Nephron (organoid): ENCODE results near the gene SLC12A3.
A peak's percentile ranks its signal among the peaks of the same experiment; 100 is the strongest.
"Not testable (repeated sequence)": the region's sequence is repeated elsewhere in the genome, so short reads cannot be mapped to it uniquely, and the experiment has no call there.

Experiments used
- H3K27ac Mint-ChIP-seq, 3 experiments: 2 replicates each; pipeline ENCODE4 v1.8.0; 2020; ENCODE audit warnings: mixed read lengths in 3 of 3, mild to moderate bottlenecking in 2 of 3, moderate library complexity in 1 of 3
- H3K27me3 Mint-ChIP-seq: 2 replicates; pipeline ENCODE4 v1.8.0; 2021; ENCODE audit warnings: low read depth, mild to moderate bottlenecking, moderate library complexity, mixed read lengths
- H3K36me3 Mint-ChIP-seq: 2 replicates; pipeline ENCODE4 v1.8.0; 2020; ENCODE audit warnings: low read depth, mixed read lengths
- H3K4me1 Mint-ChIP-seq: 2 replicates; pipeline ENCODE4 v1.8.0; 2020; ENCODE audit warnings: mixed read lengths
- H3K4me3 Mint-ChIP-seq, 3 experiments: 2 replicates each; pipeline ENCODE4 v1.8.0; 2020; ENCODE audit warnings: mild to moderate bottlenecking in 3 of 3, mixed read lengths in 3 of 3, moderate library complexity in 2 of 3
- H3K9me3 Mint-ChIP-seq: 2 replicates; pipeline ENCODE4 v1.8.0; 2020; ENCODE audit warnings: mixed read lengths
- CTCF ChIP-seq, 3 experiments: fragments of 200-600 bp; sonication (generic); IDR thresholded peaks; one replicate each; pipeline ENCODE4 v1.5.0; 2021; ENCODE audit warnings: antibody characterized with exemption in 3 of 3; ENCODE audit not compliant: unreplicated experiment in 3 of 3

The SLC12A3 gene

GRCh38 chr16:56868175-56868574 is 3.2 kb downstream of the SLC12A3 start:
- no peaks in the 10 kb centered on the region for H3K36me3 Mint-ChIP-seq
- no peaks in the 10 kb centered on the region for H3K9me3 Mint-ChIP-seq
- no peak overlapping the region for H3K4me3 Mint-ChIP-seq

GRCh38 chr16:56868766-56869165 is 3.8 kb downstream of the SLC12A3 start:
- not testable (repeated sequence) for H3K36me3 Mint-ChIP-seq, H3K27ac Mint-ChIP-seq, H3K27me3 Mint-ChIP-seq, H3K4me1 Mint-ChIP-seq, H3K4me3 Mint-ChIP-seq, H3K9me3 Mint-ChIP-seq

More at GRCh38 chr16:56868175-56868574, 3.2 kb downstream of the SLC12A3 start:
- H3K27ac Mint-ChIP-seq = no peak overlapping the region
- peaks cover 5% of the 10 kb centered on the region for H3K27me3 Mint-ChIP-seq
- no peak for TF ChIP-seq CTCF (IDR thresholded peaks at IDR 0.05; ENCODE audit: unreplicated experiment in 3 of 3)
- H3K4me1 Mint-ChIP-seq = peaks cover 6% of the 10 kb centered on the region

DNA sequence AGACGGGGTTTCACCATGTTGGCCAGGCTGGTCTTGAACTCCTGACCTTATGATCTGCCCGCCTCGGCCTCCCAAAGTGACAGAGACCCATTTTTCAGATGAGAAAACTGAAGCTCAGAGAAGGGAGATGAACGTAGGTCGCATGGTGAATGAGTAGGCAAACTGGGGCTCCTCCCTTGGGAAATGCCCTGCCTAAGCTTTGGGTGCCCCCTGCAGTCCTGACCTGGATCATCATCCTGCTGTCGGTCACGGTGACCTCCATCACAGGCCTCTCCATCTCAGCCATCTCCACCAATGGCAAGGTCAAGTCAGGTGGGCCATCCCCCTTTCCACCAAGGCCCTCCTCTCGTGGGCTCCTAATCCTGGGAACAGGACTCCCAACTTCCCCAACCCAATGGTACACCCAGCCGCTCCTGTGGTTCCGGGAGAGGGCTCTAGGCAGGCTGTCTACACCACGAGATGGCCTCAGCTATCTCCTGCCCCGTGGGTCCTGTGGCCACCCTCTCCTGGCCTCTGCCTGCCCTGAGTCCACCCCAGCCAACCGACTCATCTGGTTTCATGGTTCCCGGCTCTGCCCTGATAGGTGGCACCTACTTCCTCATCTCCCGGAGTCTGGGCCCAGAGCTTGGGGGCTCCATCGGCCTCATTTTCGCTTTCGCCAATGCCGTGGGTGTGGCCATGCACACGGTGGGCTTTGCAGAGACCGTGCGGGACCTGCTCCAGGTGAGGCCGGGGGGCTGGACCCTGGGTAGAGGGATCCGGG is 4.7 kb downstream of the SLC12A3 start:
- Mint-ChIP-seq H3K36me3 (no peaks in the 10 kb centered on the region), H3K27ac (no peak overlapping the region), H3K4me3 (no peak overlapping the region), H3K9me3 (no peaks in the 10 kb centered on the region), H3K27me3 (peaks cover 5% of the 10 kb centered on the region), H3K4me1 (peaks cover 7% of the 10 kb centered on the region)
- TF ChIP-seq CTCF (IDR thresholded peaks at IDR 0.05; ENCODE audit: unreplicated experiment in 3 of 3) = no peak

GRCh38 chr16:56870276-56870888 is 5.4 kb downstream of the SLC12A3 start:
- no peak for TF ChIP-seq CTCF (IDR thresholded peaks at IDR 0.05; ENCODE audit: unreplicated experiment in 3 of 3)
- Mint-ChIP-seq H3K4me1 (peaks cover 14% of the 10 kb centered on the region), H3K36me3 (no peaks in the 10 kb centered on the region), H3K27me3 (peaks cover 5% of the 10 kb centered on the region), H3K9me3 (no peaks in the 10 kb centered on the region), H3K4me3 (no peak overlapping the region), H3K27ac (no peak overlapping the region)

DNA sequence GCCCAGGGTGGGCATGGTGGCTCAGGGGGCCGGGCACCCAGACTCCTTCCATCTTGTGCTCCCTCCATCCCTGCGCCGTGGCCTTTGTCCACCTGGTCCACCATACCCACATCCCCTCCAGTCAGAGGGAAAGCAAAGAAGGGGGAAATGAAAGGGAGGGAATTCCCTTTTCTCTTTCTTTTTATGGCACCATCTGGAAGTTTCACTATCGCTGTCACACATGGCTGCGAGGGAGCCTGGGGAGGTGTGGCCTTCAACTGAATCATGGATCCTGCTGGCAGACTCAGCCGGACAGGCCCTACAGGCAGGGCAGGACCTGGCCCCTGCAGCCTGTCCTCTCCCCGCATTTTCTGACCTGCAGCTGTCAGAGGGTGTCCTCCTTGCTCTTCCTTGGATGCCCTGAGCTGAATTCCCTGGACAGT is 6.2 kb downstream of the SLC12A3 start:
- H3K27me3 Mint-ChIP-seq = peaks cover 5% of the 10 kb centered on the region
- H3K9me3 Mint-ChIP-seq = no peaks in the 10 kb centered on the region
- no peak overlapping the region for H3K4me3 Mint-ChIP-seq
- peaks cover 14% of the 10 kb centered on the region for H3K4me1 Mint-ChIP-seq
- peak overlapping the region in 1 of 3 experiments; percentile 83 for H3K27ac Mint-ChIP-seq
- H3K36me3 Mint-ChIP-seq = no peaks in the 10 kb centered on the region
- TF ChIP-seq CTCF (IDR thresholded peaks at IDR 0.05; ENCODE audit: unreplicated experiment in 3 of 3) = no peak

DNA sequence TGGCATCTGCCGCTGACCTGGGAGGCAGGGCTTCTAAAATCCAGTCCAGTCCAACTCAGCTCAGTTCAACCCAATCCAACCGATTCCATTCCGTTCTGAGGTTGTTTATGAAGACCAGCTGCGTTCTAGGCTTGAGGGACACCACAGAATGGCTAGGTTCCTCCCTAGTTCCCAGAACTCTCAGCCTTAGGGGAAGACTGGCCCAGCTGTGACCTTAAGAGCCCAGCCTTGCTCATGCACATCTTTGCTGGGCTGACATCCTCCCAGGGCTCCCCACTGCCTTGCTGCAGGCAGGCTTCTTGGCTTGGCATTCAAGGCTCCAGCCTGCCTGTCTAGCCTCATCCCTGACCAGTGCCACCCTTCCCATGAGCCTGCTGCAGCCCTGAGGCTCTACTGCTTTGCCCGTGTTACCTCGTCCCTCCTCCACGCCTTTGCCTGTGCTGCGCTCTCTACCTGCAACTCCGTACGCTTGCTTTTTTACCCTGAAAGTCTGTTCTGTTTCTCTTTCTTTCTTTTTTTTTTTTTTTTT is 7.9 kb downstream of the SLC12A3 start:
- no peak for TF ChIP-seq CTCF (IDR thresholded peaks at IDR 0.05; ENCODE audit: unreplicated experiment in 3 of 3)
- H3K4me3 Mint-ChIP-seq = no peak overlapping the region
- H3K27ac Mint-ChIP-seq = peak overlapping the region in 1 of 3 experiments; percentile 55
- H3K27me3 Mint-ChIP-seq = peaks cover 5% of the 10 kb centered on the region
- H3K36me3 Mint-ChIP-seq = no peaks in the 10 kb centered on the region
- peaks cover 7% of the 10 kb centered on the region for H3K4me1 Mint-ChIP-seq
- H3K9me3 Mint-ChIP-seq = no peaks in the 10 kb centered on the region
